ENCODE data around the gene CD300LF. TPM values are rescaled to one million over a fixed set of nuclear protein-coding genes. Genes with fewer than 3 reads are reported as not detected.

The CD300LF gene
- total RNA-seq, 2 experiments from 2014 or later: not detected

DNA sequence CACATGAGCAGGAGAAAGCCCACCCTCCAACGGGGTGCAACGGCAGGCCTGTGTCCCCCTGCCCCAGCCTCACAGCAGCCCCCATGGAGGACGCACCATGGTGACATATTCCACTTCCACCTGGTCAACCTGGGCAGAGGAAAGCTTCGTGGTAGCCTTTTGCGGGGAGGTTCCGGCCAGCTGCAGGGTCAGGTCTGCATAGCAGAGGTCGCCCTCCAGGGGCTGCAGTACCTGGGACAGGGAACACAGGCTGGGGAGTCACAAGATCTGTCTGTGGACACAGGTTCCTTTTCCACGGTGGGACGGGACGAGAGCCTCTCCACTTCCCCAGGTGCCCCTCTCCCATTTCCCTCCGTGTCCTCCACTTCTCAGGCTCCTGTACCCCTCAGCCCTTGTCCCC is 17.1 kb downstream of the CD300LF start:
- Mint-ChIP-seq H3K27me3 (peaks cover 7% of the 10 kb centered on the region), H3K4me1 (peaks cover under 1% of the 10 kb centered on the region), H3K27ac (no peak overlapping the region), H3K4me3 (no peak overlapping the region), H3K9me3 (no peaks in the 10 kb centered on the region), H3K36me3 (no peaks in the 10 kb centered on the region)
- DNase-seq: no peak

DNA sequence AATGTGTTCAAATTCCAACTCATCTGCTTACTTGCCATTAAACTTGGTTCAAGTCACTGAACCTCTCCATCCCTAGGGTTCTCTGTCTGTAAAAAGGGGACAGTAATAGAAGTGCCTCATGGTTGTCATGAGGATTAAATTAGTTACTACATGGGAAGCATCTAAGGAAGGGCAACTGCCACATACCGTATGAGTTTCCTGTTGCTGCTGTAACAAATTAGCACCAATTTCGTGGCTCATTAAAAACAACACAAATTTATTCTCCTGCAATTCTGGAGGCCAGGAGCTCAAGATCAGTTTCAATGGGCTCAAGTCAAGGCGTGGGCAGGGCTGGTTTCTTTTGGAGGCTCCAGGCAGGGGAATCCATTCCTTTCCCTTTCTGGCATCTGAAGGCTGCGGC is 18.6 kb downstream of the CD300LF start:
- DNase-seq: no peak
- no peaks in the 10 kb centered on the region for H3K36me3 Mint-ChIP-seq
- no peak overlapping the region for H3K4me3 Mint-ChIP-seq
- H3K27me3 Mint-ChIP-seq: peaks cover 10% of the 10 kb centered on the region
- peaks cover 4% of the 10 kb centered on the region for H3K4me1 Mint-ChIP-seq
- H3K27ac Mint-ChIP-seq: no peak overlapping the region
- no peaks in the 10 kb centered on the region for H3K9me3 Mint-ChIP-seq

DNA sequence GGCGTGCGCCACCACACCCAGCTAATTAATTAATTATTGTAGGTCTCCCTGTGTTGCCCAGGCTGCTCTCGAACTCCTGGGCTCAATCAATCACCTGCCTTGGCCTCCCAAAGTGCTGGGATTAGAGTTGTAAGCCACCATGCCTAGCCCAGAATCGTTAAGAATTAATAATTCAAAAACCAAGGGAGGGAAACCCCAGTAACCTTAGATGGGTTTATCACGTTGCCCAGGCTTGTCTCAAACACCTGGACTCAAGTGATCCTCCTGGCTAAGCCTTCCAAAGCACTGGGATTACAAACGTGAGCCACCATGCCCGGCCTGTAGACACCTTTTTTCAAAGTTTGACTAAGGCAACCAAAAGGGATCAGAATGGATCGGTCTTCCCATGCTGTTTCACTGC is 21.6 kb downstream of the CD300LF start:
- DNase-seq: no peak
- Mint-ChIP-seq H3K4me3 (no peak overlapping the region), H3K4me1 (peaks cover 7% of the 10 kb centered on the region), H3K27ac (no peak overlapping the region), H3K27me3 (peaks cover 10% of the 10 kb centered on the region), H3K9me3 (no peaks in the 10 kb centered on the region), H3K36me3 (no peaks in the 10 kb centered on the region)

DNA sequence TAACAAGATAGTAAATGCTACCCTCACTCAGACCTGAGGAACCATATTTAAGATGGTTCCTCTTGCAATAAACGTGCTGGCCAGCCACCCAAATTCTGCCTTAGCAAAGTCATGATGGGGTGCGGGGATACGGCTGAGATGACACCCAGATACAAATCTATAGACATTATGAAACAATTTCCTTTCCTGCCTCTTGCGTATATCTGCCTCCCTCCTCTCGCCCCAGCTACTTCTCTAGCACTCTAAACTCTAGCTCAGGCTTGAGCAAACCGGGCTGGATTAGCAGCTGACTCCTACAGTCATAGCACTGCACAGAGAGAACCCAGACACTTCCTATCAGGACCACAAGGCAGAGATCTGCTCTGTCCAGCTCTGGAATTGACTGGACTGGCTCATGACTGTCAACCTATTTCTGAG is 22.3 kb downstream of the CD300LF start:
- Mint-ChIP-seq H3K4me3 (no peak overlapping the region), H3K27me3 (peaks cover 10% of the 10 kb centered on the region), H3K9me3 (no peaks in the 10 kb centered on the region), H3K27ac (no peak overlapping the region), H3K36me3 (no peaks in the 10 kb centered on the region), H3K4me1 (peaks cover 7% of the 10 kb centered on the region)
- no peak for DNase-seq

DNA sequence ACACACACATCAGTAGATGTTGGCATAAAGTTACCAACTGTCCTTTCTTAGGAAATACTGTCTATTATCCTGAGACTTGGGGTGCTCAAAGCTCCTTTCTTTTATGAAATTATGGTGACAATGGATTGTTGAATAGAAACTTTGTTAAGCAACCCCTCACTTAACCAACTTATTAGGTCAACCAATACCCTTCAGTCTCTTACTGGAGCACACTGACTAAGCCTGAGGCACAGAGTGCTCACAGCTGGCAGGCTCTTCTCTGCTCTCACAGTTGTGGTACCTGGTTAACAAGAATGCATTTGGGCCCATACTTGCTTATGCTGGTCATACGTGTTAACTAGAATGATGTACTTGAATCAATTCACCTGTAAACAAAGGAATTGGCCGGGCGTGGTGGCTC is 24.8 kb downstream of the CD300LF start:
- Mint-ChIP-seq H3K4me3 (no peak overlapping the region), H3K27ac (no peak overlapping the region), H3K9me3 (no peaks in the 10 kb centered on the region), H3K4me1 (peaks cover 7% of the 10 kb centered on the region), H3K36me3 (no peaks in the 10 kb centered on the region), H3K27me3 (peaks cover 6% of the 10 kb centered on the region)
- no peak for DNase-seq

DNA sequence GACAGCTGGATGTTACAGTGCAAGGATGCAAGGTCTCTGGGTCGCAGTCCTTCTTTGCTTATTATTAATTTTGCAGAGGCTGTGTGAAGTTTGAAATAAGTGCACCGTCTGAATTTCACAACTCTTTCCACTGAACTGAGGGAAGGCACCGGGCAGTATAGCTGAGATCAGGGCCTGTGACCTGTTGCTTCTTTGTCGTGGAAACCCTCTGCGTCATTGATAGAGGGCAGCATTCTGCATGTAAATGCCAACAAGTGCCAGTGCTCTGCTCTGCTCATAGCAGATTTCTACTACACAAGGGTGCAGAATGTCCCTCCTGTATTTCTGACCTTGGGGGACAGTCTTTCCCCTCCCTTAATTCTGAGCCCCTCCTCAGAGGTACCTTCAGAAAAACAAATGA is 26.0 kb downstream of the CD300LF start:
- Mint-ChIP-seq H3K27me3 (peaks cover 6% of the 10 kb centered on the region), H3K9me3 (no peaks in the 10 kb centered on the region), H3K4me1 (peaks cover 7% of the 10 kb centered on the region), H3K4me3 (no peak overlapping the region), H3K36me3 (no peaks in the 10 kb centered on the region), H3K27ac (no peak overlapping the region)
- DNase-seq: no peak

DNA sequence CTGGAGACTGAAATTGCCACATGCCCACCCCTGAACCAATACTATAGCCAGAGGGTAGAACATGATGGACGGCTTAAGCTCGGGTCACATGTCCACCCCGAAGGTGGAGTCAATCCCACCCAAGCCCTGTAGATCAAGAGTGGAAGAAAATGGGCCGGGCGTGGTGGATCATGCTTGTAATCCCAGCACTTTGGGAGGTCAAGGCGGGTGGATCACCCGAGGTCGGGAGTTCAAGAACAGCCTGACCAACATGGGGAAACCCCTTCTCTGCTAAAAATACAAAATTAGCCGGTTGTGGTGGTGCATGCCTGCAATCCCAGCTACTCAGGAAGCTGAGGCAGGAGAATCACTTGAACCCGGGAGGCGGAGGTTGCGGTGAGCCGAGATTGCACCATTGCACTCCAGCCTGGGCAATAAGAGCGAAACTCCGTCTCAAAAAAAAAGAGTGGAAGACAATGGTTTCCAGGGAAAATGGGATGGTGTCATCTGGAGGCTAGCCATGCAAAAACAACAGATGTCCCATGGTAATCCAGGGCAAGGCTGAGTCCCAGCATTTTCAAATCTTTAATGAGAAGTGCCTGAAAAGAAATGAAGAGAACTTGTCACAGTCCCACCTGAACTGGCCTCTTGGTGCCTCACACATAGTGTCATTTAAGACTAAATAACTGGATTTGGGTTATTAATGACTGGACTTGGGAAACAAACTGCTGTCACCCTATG is 30.1 kb downstream of the CD300LF start:
- Mint-ChIP-seq H3K27me3 (peaks cover 3% of the 10 kb centered on the region), H3K27ac (no peak overlapping the region), H3K36me3 (no peaks in the 10 kb centered on the region), H3K9me3 (no peaks in the 10 kb centered on the region), H3K4me3 (no peak overlapping the region), H3K4me1 (peaks cover 9% of the 10 kb centered on the region)
- no peak for DNase-seq

DNA sequence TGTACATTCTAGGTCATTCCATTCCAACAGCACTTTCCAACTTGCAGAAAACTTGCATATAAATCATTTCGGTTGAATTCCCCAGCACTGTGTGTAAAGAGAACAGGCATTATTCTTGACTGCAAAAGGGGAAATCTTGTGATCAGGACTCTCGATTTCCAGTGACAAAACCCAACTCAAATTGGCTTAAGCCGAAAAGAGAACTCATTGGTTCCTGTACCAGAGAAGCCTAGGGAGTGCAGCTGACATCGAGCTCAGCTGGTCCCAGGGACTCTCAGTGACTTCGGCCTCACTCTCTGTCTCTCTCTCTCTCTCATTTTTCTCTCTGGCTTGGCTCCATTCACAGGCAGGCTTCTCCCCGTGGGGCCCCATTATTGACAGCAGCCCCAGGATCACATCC is 30.7 kb downstream of the CD300LF start:
- no peak overlapping the region for H3K27ac Mint-ChIP-seq
- no peaks in the 10 kb centered on the region for H3K9me3 Mint-ChIP-seq
- H3K4me3 Mint-ChIP-seq: no peak overlapping the region
- H3K27me3 Mint-ChIP-seq: peaks cover 3% of the 10 kb centered on the region
- no peak for DNase-seq
- H3K36me3 Mint-ChIP-seq: no peaks in the 10 kb centered on the region
- H3K4me1 Mint-ChIP-seq: peaks cover 13% of the 10 kb centered on the region

DNA sequence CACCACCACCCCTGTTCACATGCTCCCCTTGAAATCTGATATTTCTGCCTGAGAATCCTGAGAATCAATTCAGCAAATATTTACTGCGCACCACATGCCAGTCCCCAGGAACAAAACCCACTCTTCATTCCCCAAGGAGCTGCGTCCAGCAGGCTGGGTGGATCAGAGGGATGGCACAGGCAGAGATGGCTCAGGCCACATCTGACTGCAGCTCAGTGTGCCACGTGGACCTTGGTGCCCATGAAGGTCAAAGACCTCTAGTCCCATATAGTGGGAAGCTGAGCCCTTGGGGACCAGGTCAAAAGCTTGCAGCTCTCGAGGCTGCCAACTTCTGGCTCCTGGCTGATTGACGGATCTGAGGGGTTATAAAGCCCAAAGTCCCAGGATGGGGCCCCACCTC is 31.8 kb downstream of the CD300LF start:
- peaks cover 13% of the 10 kb centered on the region for H3K4me1 Mint-ChIP-seq
- no peak for DNase-seq
- no peak overlapping the region for H3K4me3 Mint-ChIP-seq
- H3K9me3 Mint-ChIP-seq: no peaks in the 10 kb centered on the region
- no peaks in the 10 kb centered on the region for H3K36me3 Mint-ChIP-seq
- H3K27me3 Mint-ChIP-seq: peaks cover 3% of the 10 kb centered on the region
- H3K27ac Mint-ChIP-seq: no peak overlapping the region

DNA sequence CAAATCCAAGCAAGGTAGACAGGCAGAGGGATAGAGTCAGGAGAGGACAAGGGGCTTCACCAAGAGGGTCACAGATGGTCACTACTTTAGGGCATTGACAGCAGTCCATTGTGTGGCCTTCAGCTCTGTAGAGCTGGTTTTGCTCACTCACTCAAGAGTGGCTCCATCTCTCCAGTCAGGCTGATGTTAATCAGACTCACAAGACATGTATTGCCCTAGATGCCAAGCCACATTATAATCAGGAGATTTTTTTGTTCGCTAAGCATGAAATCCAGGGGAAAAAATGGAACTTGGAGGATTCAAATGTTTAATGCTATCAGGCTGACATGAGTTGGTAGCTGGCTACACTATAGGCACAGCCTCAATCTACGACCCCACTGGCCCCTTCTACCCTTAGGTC is 32.5 kb downstream of the CD300LF start:
- Mint-ChIP-seq H3K27me3 (peaks cover 10% of the 10 kb centered on the region), H3K4me3 (no peak overlapping the region), H3K4me1 (peaks cover 13% of the 10 kb centered on the region), H3K36me3 (no peaks in the 10 kb centered on the region), H3K27ac (no peak overlapping the region), H3K9me3 (no peaks in the 10 kb centered on the region)
- no peak for DNase-seq

DNA sequence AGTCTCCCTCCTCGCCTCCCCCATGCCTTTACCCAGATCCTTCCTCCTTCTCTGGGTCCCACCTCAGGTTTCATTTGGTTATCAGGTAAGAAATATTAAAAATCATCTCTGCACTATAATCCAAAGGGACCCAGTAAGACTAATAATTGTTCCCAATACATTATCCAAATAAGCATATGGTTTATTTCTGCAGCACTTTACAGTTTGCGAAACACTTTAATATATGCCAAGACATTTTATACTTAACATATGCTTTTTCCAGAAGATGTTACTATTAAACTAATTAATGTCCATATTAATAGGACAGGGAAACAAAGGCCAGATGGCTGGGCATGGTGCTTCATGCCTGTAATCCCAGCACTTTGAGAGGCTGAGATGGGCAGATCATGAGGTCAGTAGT is 33.3 kb downstream of the CD300LF start:
- H3K36me3 Mint-ChIP-seq: no peaks in the 10 kb centered on the region
- H3K27ac Mint-ChIP-seq: no peak overlapping the region
- no peak overlapping the region for H3K4me3 Mint-ChIP-seq

DNA sequence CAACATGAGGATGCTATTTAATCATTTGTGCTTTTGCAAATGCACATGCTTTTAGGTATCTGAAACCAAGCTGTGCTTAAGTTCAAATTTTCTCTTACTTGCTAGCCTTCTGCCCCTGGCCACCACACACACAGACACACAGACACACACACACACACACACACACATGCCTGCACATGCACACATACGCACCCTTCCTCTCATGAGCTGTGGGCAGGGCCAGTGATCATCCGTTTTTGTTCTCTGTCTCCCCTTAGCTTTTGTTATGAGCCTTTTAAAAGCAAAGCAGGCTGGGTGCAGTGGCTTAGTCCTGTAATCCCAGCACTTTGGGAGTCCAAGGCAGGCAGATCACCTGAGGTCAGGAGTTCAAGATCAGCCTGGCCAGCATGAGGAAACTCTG is 34.2 kb downstream of the CD300LF start:
- Mint-ChIP-seq H3K4me1 (peaks cover 13% of the 10 kb centered on the region), H3K36me3 (no peaks in the 10 kb centered on the region), H3K27ac (no peak overlapping the region), H3K27me3 (peaks cover 19% of the 10 kb centered on the region), H3K4me3 (no peak overlapping the region), H3K9me3 (no peaks in the 10 kb centered on the region)
- no peak for DNase-seq

More for the DNA sequence above, 33.3 kb downstream of the CD300LF start:
- H3K4me1 Mint-ChIP-seq: peaks cover 13% of the 10 kb centered on the region
- no peaks in the 10 kb centered on the region for H3K9me3 Mint-ChIP-seq
- DNase-seq: no peak
- H3K27me3 Mint-ChIP-seq: peaks cover 15% of the 10 kb centered on the region

DNA sequence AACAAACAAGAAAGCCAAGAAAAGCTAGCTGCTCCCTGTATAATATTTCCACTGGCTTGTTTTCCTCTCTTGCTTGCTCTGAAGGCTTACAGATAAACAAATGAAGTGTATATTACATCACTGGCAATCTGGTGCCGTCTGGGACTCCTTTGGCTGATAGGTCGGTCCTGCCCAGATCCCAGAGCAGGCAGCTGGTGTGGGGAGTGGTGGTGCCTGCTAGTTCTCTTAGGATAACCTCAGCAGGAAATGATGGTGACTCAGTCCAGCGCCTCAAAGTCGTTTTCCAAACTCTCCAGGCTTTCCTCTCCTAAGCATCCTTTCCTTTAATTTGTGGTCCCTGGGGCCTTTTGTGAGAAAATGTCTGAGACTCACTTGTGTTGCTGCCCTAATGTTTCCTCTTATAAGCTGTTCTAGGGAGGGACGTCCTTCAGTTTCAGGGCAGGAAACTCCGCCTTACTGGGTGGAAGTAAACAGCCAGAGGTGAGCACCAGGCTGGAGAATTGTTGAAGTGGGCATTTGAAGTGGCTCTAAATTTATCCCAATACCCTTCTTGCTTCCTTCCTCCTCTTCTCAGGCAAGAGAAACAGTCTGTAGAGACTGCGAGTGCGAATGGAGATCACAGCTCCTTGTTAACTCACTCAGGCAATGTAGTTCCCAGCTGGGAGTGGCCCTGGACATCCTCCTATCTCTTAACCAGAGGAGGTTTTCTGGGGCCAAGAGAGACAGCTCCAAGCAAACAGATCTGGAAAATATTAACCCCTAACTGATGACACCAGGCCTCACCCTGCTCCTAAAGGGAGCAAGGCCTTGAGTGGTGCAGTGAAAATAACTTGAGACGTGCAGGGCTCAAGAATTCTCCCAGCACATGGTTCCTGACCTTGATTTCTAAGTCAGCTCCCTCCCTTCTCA is 34.9 kb downstream of the CD300LF start:
- DNase-seq: no peak
- H3K36me3 Mint-ChIP-seq: no peaks in the 10 kb centered on the region
- H3K9me3 Mint-ChIP-seq: no peaks in the 10 kb centered on the region
- no peak overlapping the region for H3K27ac Mint-ChIP-seq
- no peak overlapping the region for H3K4me3 Mint-ChIP-seq
- peaks cover 13% of the 10 kb centered on the region for H3K4me1 Mint-ChIP-seq
- H3K27me3 Mint-ChIP-seq: peaks cover 26% of the 10 kb centered on the region

DNA sequence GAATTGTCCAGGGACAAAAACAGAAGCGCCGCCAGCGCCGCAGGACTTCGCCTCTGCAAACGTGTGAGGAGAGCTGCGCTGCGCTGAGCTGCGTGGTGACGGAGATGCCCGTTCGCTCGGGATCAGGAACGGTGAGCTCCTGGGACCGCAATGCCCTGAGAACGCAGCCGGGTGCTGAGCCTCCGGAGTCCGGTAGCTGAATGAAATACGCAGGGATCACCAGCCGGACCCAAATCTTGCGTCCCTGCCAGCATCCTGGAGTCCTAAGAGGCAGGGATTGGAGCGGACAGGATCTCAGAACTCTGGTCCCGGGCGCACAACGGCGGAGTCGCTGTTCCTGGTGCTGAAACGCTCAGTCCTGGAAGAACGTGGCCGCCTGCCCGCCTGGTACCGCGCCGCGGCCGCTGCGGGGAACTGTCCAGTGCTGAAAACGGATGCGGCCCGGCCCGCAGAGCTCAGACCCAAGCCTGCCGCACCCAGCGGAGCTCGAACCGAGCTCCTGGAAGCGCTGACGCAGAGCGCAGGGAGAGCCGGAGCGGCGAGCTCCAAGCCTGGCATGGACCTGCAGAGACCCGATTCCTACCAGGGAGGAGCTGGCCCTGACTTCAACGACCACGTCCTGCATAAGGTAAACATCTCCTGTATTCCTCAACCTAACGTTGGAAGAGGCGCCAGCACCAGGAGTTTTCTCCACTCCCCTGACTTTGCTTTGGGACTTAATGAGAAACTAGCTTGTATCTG is 41.5 kb downstream of the CD300LF start:
- Mint-ChIP-seq H3K27ac (no peak overlapping the region), H3K4me1 (no peaks in the 10 kb centered on the region), H3K4me3 (no peak overlapping the region), H3K36me3 (no peaks in the 10 kb centered on the region), H3K9me3 (peaks cover 4% of the 10 kb centered on the region), H3K27me3 (peaks cover 81% of the 10 kb centered on the region)
- peak; percentile 77 for DNase-seq

DNA sequence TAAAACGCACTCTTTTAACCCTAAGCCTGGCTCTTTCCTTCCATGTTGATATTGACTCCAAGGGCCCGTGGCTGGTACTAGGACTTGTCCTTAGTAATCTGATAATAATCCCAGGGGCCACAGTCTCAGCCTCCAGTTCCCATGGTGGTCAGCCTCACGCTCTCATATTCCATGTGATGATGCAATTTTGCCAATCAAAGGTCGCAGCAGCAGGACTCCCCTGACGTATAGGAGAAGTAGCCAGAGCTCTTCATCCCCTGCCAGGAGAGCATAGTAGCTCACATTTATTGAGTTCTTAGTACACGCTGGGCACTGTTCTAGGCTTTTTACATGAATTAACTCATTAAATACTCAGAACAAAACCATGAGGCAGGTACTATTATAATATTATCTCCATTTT is 42.4 kb downstream of the CD300LF start:
- Mint-ChIP-seq H3K36me3 (no peaks in the 10 kb centered on the region), H3K27me3 (peaks cover 75% of the 10 kb centered on the region), H3K4me1 (no peaks in the 10 kb centered on the region), H3K9me3 (peaks cover 4% of the 10 kb centered on the region), H3K4me3 (no peak overlapping the region), H3K27ac (no peak overlapping the region)
- no peak for DNase-seq

All from activated naive CD8-positive, alpha-beta T cell treated with anti-CD3 and anti-CD28 coated beads for 36 hours (primary cell).